T-helper 2 cell treated with Interferon-gamma antibody and Interleukin-4, amounts not matched to agents 5 μg/mL and 100 μg/mL, for 36 hours (primary cell): ENCODE data around the gene MORN4.

Experiments
- DNase-seq: peaks from one replicate; pipeline ENCODE4 v3.0.0; 2021; ENCODE audit warnings: low spot score
- H3K27ac Mint-ChIP-seq: one replicate; pipeline ENCODE4 v1.8.0; 2021; ENCODE audit warnings: mild to moderate bottlenecking, mixed read lengths
- H3K27me3 Mint-ChIP-seq: one replicate; pipeline ENCODE4 v1.8.0; 2021; ENCODE audit warnings: low read depth, mixed read lengths
- H3K36me3 Mint-ChIP-seq: one replicate; pipeline ENCODE4 v1.8.0; 2021; ENCODE audit warnings: low read depth, mixed read lengths
- H3K4me1 Mint-ChIP-seq: one replicate; pipeline ENCODE4 v1.8.0; 2021; ENCODE audit warnings: low read depth, mixed read lengths
- H3K4me3 Mint-ChIP-seq: one replicate; pipeline ENCODE4 v1.8.0; 2022; ENCODE audit warnings: mild to moderate bottlenecking, moderate library complexity, mixed read lengths
- H3K9me3 Mint-ChIP-seq: one replicate; pipeline ENCODE4 v1.8.0; 2021; ENCODE audit warnings: mixed read lengths

The MORN4 gene

GRCh38 chr10:97597778-97598177 is 35.5 kb downstream of the MORN4 start:
- H3K4me1 Mint-ChIP-seq: no peaks in the 10 kb centered on the region
- H3K9me3 Mint-ChIP-seq: no peaks in the 10 kb centered on the region
- no peak overlapping the region for H3K4me3 Mint-ChIP-seq
- H3K27ac Mint-ChIP-seq: no peak overlapping the region
- no peaks in the 10 kb centered on the region for H3K27me3 Mint-ChIP-seq
- no peak for DNase-seq
- H3K36me3 Mint-ChIP-seq: no peaks in the 10 kb centered on the region

- H3K36me3 Mint-ChIP-seq: no peaks in the 10 kb centered on the region
- H3K4me1 Mint-ChIP-seq: no peaks in the 10 kb centered on the region
- H3K27ac Mint-ChIP-seq: no peak overlapping the region
- H3K27me3 Mint-ChIP-seq: no peaks in the 10 kb centered on the region
- no peak overlapping the region for H3K4me3 Mint-ChIP-seq
- no peak for DNase-seq
- H3K9me3 Mint-ChIP-seq: no peaks in the 10 kb centered on the region
Measured at GRCh38 chr10:97596101-97597082, 36.9 kb downstream of the MORN4 start.

- Mint-ChIP-seq H3K27me3 (no peaks in the 10 kb centered on the region), H3K9me3 (no peaks in the 10 kb centered on the region), H3K27ac (no peak overlapping the region), H3K4me3 (no peak overlapping the region), H3K4me1 (no peaks in the 10 kb centered on the region), H3K36me3 (no peaks in the 10 kb centered on the region)
- no peak for DNase-seq
Measured at GRCh38 chr10:97593421-97593820, 39.9 kb downstream of the MORN4 start.

GRCh38 chr10:97590748-97591495 is 42.4 kb downstream of the MORN4 start:
- Mint-ChIP-seq H3K27ac (no peak overlapping the region), H3K9me3 (no peaks in the 10 kb centered on the region), H3K36me3 (no peaks in the 10 kb centered on the region), H3K4me3 (no peak overlapping the region), H3K27me3 (no peaks in the 10 kb centered on the region), H3K4me1 (no peaks in the 10 kb centered on the region)
- DNase-seq: no peak

GRCh38 chr10:97590082-97590747 is 43.1 kb downstream of the MORN4 start:
- H3K27me3 Mint-ChIP-seq: no peaks in the 10 kb centered on the region
- H3K4me3 Mint-ChIP-seq: no peak overlapping the region
- no peaks in the 10 kb centered on the region for H3K4me1 Mint-ChIP-seq
- H3K36me3 Mint-ChIP-seq: no peaks in the 10 kb centered on the region
- no peak for DNase-seq
- H3K27ac Mint-ChIP-seq: no peak overlapping the region
- no peaks in the 10 kb centered on the region for H3K9me3 Mint-ChIP-seq

GRCh38 chr10:97589479-97589878 is 43.8 kb downstream of the MORN4 start, which contains the start of gene C10orf62:
Gene C10orf62 (plus strand): TSS chr10:97589721. CDS start chr10:97589898, 177 bp downstream.
- DNase-seq: no peak
- H3K4me3 Mint-ChIP-seq: no peak within 1 kb of the TSS
- no peaks in the 10 kb centered on the region for H3K27me3 Mint-ChIP-seq
- H3K36me3 Mint-ChIP-seq: no peaks in the 10 kb centered on the region
- H3K27ac Mint-ChIP-seq: no peak within 1 kb of the TSS
- no peaks in the 10 kb centered on the region for H3K9me3 Mint-ChIP-seq
- no peaks in the 10 kb centered on the region for H3K4me1 Mint-ChIP-seq

- Mint-ChIP-seq H3K27ac (no peak overlapping the region), H3K4me3 (no peak overlapping the region), H3K36me3 (no peaks in the 10 kb centered on the region), H3K9me3 (no peaks in the 10 kb centered on the region), H3K4me1 (no peaks in the 10 kb centered on the region), H3K27me3 (no peaks in the 10 kb centered on the region)
- DNase-seq: no peak
Measured at GRCh38 chr10:97587183-97587582, 46.1 kb downstream of the MORN4 start.

- Mint-ChIP-seq H3K27me3 (no peaks in the 10 kb centered on the region), H3K4me1 (no peaks in the 10 kb centered on the region), H3K27ac (no peak overlapping the region), H3K36me3 (no peaks in the 10 kb centered on the region), H3K9me3 (no peaks in the 10 kb centered on the region), H3K4me3 (no peak overlapping the region)
- DNase-seq: no peak
Measured at GRCh38 chr10:97585439-97585811, 47.9 kb downstream of the MORN4 start.

GRCh38 chr10:97584798-97585438 is 48.4 kb downstream of the MORN4 start:
- no peak for DNase-seq
- H3K27ac Mint-ChIP-seq: no peak overlapping the region
- no peak overlapping the region for H3K4me3 Mint-ChIP-seq
- H3K27me3 Mint-ChIP-seq: no peaks in the 10 kb centered on the region
- H3K9me3 Mint-ChIP-seq: no peaks in the 10 kb centered on the region
- H3K4me1 Mint-ChIP-seq: no peaks in the 10 kb centered on the region
- H3K36me3 Mint-ChIP-seq: no peaks in the 10 kb centered on the region

- Mint-ChIP-seq H3K4me1 (no peaks in the 10 kb centered on the region), H3K27me3 (no peaks in the 10 kb centered on the region), H3K36me3 (no peaks in the 10 kb centered on the region), H3K4me3 (no peak within 1 kb of the TSS), H3K27ac (no peak within 1 kb of the TSS), H3K9me3 (no peaks in the 10 kb centered on the region)
- DNase-seq: no peak
Measured at GRCh38 chr10:97584060-97584797, 49.1 kb downstream of the MORN4 start, which contains the start of gene HOGA1. Gene HOGA1 (plus strand): TSS chr10:97584389. CDS start chr10:97584704, 315 bp downstream.

GRCh38 chr10:97583476-97583875 is 49.8 kb downstream of the MORN4 start:
- H3K4me3 Mint-ChIP-seq: no peak overlapping the region
- H3K4me1 Mint-ChIP-seq: no peaks in the 10 kb centered on the region
- H3K9me3 Mint-ChIP-seq: no peaks in the 10 kb centered on the region
- H3K27ac Mint-ChIP-seq: no peak overlapping the region
- H3K27me3 Mint-ChIP-seq: peaks cover 2% of the 10 kb centered on the region
- no peak for DNase-seq
- no peaks in the 10 kb centered on the region for H3K36me3 Mint-ChIP-seq

- Mint-ChIP-seq H3K4me3 (no peak overlapping the region), H3K36me3 (no peaks in the 10 kb centered on the region), H3K4me1 (no peaks in the 10 kb centered on the region), H3K27me3 (peaks cover 4% of the 10 kb centered on the region), H3K27ac (no peak overlapping the region), H3K9me3 (no peaks in the 10 kb centered on the region)
- DNase-seq: no peak
Measured at GRCh38 chr10:97582169-97582568, 51.1 kb downstream of the MORN4 start.
